Cardiac fibroblast (primary cell): ENCODE results near the gene AFF1.
A peak's percentile ranks its signal among the peaks of the same experiment; 100 is the strongest.

Experiments
- DNase-seq, 2 donors: peaks; one replicate each; pipeline versions ENCODE4 v3.0.0 to v3.0.0-alpha.2; 2010; ENCODE audit warnings: low read depth in 2 of 2
- H3K4me3 ChIP-seq, 2 donors: replicated peaks in 1 of 2; 1 replicate in 1 of 2; 2 replicates in 1 of 2; pipeline ENCODE4 v1.5.1; 2011; ENCODE audit warnings: low read depth in 2 of 2, low read length in 2 of 2, mild to moderate bottlenecking in 2 of 2, moderate library complexity in 1 of 2
- TF ChIP-seq, protein P1 (sequence below): IDR thresholded peaks from one replicate; pipeline ENCODE4 v1.5.1; 2011; ENCODE audit warnings: low read depth, mild to moderate bottlenecking, low read length, inconsistent platforms

Gene AFF1

DNA sequence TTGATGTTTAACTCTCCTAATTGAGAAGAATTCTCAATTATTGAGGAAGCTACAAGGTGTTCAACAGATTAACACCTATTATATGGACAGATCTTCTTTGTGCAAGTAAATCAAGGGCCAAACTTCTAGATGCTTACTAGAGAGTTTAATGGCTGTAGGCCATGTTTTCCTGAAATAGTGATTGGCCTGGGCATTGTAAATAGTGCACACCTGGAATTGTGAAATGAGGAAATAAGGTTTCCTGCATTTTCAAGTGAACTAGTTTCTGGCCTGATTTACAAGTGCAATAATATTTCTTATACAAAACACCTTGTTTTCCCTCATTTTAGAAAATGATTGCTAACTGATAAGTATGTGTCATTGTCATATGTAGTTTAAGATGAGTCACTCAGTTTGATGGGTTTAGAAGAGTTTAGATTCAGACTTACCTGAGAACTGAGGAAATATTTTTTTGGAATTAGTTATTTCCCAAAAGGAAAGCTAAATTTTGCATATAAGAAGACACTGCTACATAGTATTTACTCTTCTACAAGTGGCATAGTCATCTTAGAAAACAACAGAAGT lies 21.2 kb downstream of the AFF1 start:
- H3K4me3 ChIP-seq: no peak overlapping the region
- no peak for DNase-seq
- TF ChIP-seq, protein P1, sequence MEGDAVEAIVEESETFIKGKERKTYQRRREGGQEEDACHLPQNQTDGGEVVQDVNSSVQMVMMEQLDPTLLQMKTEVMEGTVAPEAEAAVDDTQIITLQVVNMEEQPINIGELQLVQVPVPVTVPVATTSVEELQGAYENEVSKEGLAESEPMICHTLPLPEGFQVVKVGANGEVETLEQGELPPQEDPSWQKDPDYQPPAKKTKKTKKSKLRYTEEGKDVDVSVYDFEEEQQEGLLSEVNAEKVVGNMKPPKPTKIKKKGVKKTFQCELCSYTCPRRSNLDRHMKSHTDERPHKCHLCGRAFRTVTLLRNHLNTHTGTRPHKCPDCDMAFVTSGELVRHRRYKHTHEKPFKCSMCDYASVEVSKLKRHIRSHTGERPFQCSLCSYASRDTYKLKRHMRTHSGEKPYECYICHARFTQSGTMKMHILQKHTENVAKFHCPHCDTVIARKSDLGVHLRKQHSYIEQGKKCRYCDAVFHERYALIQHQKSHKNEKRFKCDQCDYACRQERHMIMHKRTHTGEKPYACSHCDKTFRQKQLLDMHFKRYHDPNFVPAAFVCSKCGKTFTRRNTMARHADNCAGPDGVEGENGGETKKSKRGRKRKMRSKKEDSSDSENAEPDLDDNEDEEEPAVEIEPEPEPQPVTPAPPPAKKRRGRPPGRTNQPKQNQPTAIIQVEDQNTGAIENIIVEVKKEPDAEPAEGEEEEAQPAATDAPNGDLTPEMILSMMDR: no peak

DNA sequence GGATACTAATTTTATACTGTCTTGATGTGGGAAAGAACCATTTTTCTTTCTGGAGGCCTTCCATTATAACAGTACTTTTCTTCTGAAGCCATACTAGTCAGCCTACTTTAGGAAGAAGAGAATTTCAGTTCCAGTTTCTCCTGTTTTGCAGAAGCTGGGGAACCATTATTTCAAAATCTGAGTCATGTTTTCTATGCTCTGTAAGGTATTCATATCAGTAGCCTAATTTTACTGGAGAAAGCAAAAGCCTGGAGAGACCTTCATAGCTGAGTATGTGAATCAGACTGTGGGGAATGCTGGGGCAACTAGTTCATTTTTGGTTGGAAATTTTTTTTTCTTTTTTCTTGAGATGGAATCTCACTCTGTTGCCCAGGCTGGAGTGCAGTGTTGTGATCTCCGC lies 22.4 kb downstream of the AFF1 start:
- TF ChIP-seq, protein P1: no peak
- peak; percentile 72 to 77 for DNase-seq
- H3K4me3 ChIP-seq: no peak overlapping the region

DNA sequence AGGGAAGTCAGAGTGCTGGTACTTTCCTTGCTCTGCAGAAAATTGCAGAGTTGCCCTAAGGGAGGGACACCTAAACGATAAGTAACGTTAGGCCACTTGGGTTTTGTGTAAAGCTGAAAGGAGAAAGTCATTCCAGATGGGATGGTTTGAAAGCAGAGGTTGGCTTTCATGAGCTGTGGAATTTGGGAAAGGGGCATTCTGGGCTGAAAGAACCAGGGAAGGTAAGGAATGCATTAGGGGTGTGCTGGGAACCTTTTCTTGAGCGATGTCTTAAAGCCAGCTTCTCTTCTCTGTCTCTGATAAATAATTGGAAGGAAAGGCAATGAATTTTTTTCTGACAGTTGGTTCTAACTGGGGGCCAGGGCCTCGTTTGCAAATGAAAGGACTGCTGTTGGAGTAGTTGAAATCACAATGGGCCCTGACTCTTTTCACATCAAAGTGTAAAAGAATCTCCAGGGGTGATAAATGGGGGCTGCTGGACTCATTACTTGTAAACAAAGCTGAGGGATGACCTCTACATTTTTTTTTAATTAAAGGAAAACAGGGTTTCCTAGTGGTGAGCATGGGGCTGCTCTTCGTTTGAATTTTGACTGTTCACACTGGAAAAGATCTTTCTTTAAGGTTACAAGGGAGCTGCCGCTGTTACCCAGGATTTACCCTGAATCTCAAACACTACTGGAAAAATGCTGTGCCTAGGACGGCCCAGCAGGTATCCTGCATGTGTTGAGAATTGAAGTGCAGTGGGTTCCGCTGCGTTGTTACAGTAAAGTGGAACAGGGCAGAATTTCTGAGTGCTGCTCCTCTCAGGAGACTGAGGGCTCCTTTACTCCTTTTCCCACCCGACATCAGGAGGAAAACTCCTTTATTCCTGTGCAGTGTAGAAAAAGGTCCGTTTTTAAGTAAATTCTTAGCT lies 25.0 kb downstream of the AFF1 start:
- DNase-seq: no peak
- TF ChIP-seq, protein P1: no peak

DNA sequence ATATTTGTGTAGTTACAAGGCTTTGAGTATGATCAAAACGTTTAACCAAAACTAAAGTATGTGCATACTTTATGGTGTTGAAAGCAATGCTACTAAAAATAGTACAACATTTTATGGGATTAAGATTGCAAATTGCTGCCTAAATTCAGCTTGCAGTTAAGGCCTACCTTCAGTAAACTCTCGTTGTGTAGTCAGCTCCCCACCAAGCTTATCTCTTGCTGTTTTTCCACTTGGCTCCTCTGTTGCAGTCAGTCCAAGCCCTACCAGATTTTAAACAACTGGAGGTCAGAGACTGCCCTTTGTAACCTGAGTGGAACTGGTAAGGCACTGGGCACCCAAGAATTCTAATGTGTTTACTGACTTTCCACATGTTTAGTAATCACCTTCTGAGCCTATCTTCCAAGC lies 25.7 kb downstream of the AFF1 start:
- TF ChIP-seq, protein P1: no peak
- DNase-seq: peak in 1 of 2 donors; percentile 53
- no peak overlapping the region for H3K4me3 ChIP-seq

More for the DNA sequence above, 25.0 kb downstream of the AFF1 start:
- H3K4me3 ChIP-seq: no peak overlapping the region

DNA sequence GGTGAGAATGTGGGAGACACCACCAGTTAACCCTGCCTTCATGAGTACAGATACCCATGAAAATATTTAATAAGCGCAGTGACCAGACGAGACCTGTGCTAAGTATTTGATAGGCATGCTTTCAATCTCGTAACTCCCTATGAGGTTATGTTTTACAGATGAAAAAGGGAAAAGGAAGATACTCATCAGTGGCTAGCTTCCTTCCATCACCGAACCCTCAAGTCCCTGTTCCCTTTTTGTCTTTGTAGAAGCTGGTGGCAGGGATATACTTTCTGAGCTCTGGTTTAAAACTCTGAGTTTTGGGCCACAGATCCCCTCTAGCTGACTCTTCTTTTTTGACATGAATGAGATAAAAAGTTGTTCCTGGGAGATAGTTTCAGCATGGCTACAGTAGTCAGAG lies 26.3 kb downstream of the AFF1 start:
- H3K4me3 ChIP-seq: no peak overlapping the region
- DNase-seq: no peak
- TF ChIP-seq, protein P1: no peak

DNA sequence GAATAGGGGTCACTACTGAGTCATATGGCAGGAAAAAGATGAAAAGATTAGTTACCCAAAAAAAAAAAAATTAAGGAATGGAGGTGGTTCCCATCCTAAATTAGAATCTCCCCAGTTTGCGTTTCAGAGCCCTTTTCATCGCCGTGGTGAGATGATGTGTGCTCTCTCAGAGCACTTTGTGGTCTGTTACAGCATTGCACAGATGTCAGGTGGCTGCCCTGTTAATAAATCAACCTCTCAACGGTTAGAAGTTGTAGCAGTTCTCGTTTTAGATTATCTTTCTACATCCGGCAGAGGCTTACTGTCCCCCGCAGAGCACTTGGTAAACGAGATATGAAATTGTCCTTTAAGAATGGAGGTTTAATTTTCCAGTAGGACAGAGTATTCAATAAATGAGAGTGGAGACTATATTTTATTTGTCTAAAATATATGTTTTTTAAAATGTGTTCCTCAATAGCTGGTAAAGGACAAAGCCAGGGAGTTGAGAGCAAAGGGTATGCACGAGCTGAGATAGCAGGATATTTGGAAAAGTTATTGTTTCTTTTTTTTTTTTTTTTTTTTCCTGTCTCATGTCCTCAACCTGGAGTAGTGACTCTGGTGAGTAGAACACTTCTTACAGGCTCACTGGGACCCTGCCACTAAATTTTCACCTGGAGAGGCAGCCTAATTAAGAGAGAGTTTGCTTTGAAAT lies 26.9 kb downstream of the AFF1 start:
- TF ChIP-seq, protein P1: no peak
- DNase-seq: peak in 1 of 2 donors; percentile 39
- no peak overlapping the region for H3K4me3 ChIP-seq
